K562 (cell line): ENCODE data around the gene TNNT1. TPM values are rescaled to one million over a fixed set of nuclear protein-coding genes. Genes with fewer than 3 reads are reported as not detected.

ENCODE experiments used
- ADNP ChIP-seq: fragments of 200-800 bp; sonication (Bioruptor generic); IDR thresholded peaks from 2 replicates; pipeline ENCODE4 v1.6.1; 2016; ENCODE audit warnings: missing genetic modification characterization, missing compliant biosample characterization
- CBFA2T3 ChIP-seq: fragments of 450-650 bp; IDR thresholded peaks from 2 replicates; pipeline ENCODE4 v1.6.1; 2017
- ETV6 ChIP-seq, 3 experiments: fragments of 150-350 bp in 1 of 3; sonication (generic) in 1 of 3; formaldehyde crosslinking in 1 of 3; IDR thresholded peaks; 2 replicates each; pipeline versions ENCODE4 v1.6.1 to v1.8.0; 2014 to 2022; ENCODE audit warnings: borderline replicate concordance in 2 of 3, low read depth in 2 of 3, antibody characterized with exemption in 1 of 3, low read length in 1 of 3, mild to moderate bottlenecking in 1 of 3, missing genetic modification reagents in 1 of 3
- KDM5B ChIP-seq: fragments of 200-600 bp; sonication (generic); IDR thresholded peaks from 2 replicates; pipeline ENCODE4 v1.6.1; 2012; ENCODE audit warnings: low read depth, mild to moderate bottlenecking, moderate library complexity, low read length, control low read depth, inconsistent platforms; ENCODE audit not compliant: insufficient replicate concordance
- KLF13 ChIP-seq: fragments of 450-650 bp; IDR thresholded peaks from 2 replicates; pipeline ENCODE4 v1.6.1; 2016; ENCODE audit warnings: missing genetic modification characterization, low read depth, mild to moderate bottlenecking, missing compliant biosample characterization, moderate library complexity, borderline replicate concordance
- MXI1 ChIP-seq: IDR thresholded peaks from 2 replicates; pipeline ENCODE4 v1.6.1; 2011; ENCODE audit warnings: low read depth, mild to moderate bottlenecking, improper control_type of control experiment, low read length
- NELFE ChIP-seq: IDR thresholded peaks from 2 replicates; pipeline ENCODE4 v1.6.1; 2011; ENCODE audit warnings: mild to moderate bottlenecking; ENCODE audit not compliant: insufficient read depth, insufficient read length
- PHF20 ChIP-seq: fragments of 450-650 bp; IDR thresholded peaks from 2 replicates; pipeline ENCODE4 v1.6.1; 2018; ENCODE audit not compliant: partially characterized antibody
- POLR2AphosphoS2 ChIP-seq: IDR thresholded peaks from 2 replicates; pipeline ENCODE4 v1.6.1; 2012; ENCODE audit warnings: low read length, improper control_type of control experiment
- PRPF4 ChIP-seq: fragments of 200-400 bp; formaldehyde crosslinking; IDR thresholded peaks from one replicate; pipeline ENCODE4 v1.6.1; 2017; ENCODE audit warnings: low read length, low read depth, mild to moderate bottlenecking; ENCODE audit not compliant: insufficient read depth, poor library complexity, severe bottlenecking
- SMARCA5 ChIP-seq: fragments of 450-650 bp; IDR thresholded peaks from 2 replicates; pipeline ENCODE4 v1.6.1; 2016
- SMC3 ChIP-seq: conservative IDR thresholded peaks from 2 replicates; pipeline ENCODE4 v1.6.1; 2011; ENCODE audit warnings: low read depth, low read length, improper control_type of control experiment; ENCODE audit not compliant: insufficient read depth
- STAT5A ChIP-seq: IDR thresholded peaks from 2 replicates; pipeline ENCODE4 v1.6.1; 2012; ENCODE audit warnings: low read length, inconsistent platforms, borderline replicate concordance
- STAT5B ChIP-seq: fragments of 250-450 bp; sonication (Bioruptor Pico); IDR thresholded peaks from 2 replicates; pipeline ENCODE4 v1.8.0; 2021; ENCODE audit warnings: mild to moderate bottlenecking, inconsistent platforms
- TEAD4 ChIP-seq, 2 experiments: sonication (generic) in 1 of 2; formaldehyde crosslinking in 1 of 2; IDR thresholded peaks; 2 replicates each; pipeline versions ENCODE4 v1.6.1 to v1.8.0; 2012 to 2022; ENCODE audit warnings: borderline replicate concordance in 1 of 2, inconsistent platforms in 1 of 2, low read length in 1 of 2, mild to moderate bottlenecking in 1 of 2, missing genetic modification reagents in 1 of 2
- TRIM24 ChIP-seq, 2 experiments: fragments of 450-650 bp; IDR thresholded peaks; 2 replicates each; pipeline ENCODE4 v1.6.1; 2016
- ZBTB1 ChIP-seq: sonication (generic); formaldehyde crosslinking; IDR thresholded peaks from 2 replicates; pipeline ENCODE4 v1.8.1; 2023; ENCODE audit warnings: missing genetic modification reagents, low read depth, mild to moderate bottlenecking, borderline replicate concordance
- ZNF217 ChIP-seq: sonication (generic); formaldehyde crosslinking; IDR thresholded peaks from 2 replicates; pipeline ENCODE4 v1.8.0; 2022; ENCODE audit warnings: mild to moderate bottlenecking, missing genetic modification reagents
- ZNF583 ChIP-seq: fragments of 250-450 bp; sonication (Bioruptor Pico); IDR thresholded peaks from 2 replicates; pipeline ENCODE4 v1.4.0; 2020
- ZSCAN29 ChIP-seq: fragments of 450-650 bp; IDR thresholded peaks from 2 replicates; pipeline ENCODE4 v1.6.1; 2017
- polyA plus RNA-seq, 8 experiments: library from polyadenylated mRNA; depleted of rRNA in 4 of 8; stranded (reverse) in 5 of 8; unstranded in 3 of 8; fragments of >200 nt; fragmentation: Nextera tagmentation in 2 of 8; fragmentation: Illumina TruSeq in 1 of 8; extraction: Ambion mirVana in 2 of 8; extraction: Trizol in 1 of 8; gene quantifications; 2 replicates each; pipeline versions ENCODE4 v1.2.1 to v1.2.3, GENCODE V29; 2011 to 2014; ENCODE audit warnings: inconsistent platforms in 1 of 8, missing spikeins in 1 of 8
- total RNA-seq, 7 experiments: library from RNA; depleted of rRNA in 6 of 7; stranded (reverse); fragments of >200 nt in 6 of 7; fragmentation: Illumina TruSeq in 2 of 7; extraction: Trizol in 2 of 7; gene quantifications; 2 replicates each; pipeline versions ENCODE4 v1.2.1 to v1.2.3, GENCODE V29; 2011 to 2021; ENCODE audit warnings: low replicate concordance in 1 of 7
- TF ChIP-seq, protein P1 (sequence below): sonication (generic); IDR thresholded peaks from 2 replicates; pipeline ENCODE4 v1.6.1; 2016
- TF ChIP-seq, protein P2 (sequence below): fragments of 250-450 bp; sonication (Bioruptor Pico); IDR thresholded peaks from 2 replicates; pipeline ENCODE4 v1.4.0; 2020; ENCODE audit warnings: mild to moderate bottlenecking, moderate library complexity, borderline replicate concordance
- TF ChIP-seq, protein P3 (sequence below): fragments of 450-650 bp; formaldehyde crosslinking; IDR thresholded peaks from 2 replicates; pipeline ENCODE4 v1.4.0; 2020; ENCODE audit warnings: mild to moderate bottlenecking, moderate library complexity

Gene TNNT1
- total and polyA plus RNA-seq, 9 of the 15 experiments (the other 6 are each of a cell fraction or from before 2014, with no cell fraction given): 31.8 to 390 (median 227) TPM

GRCh38 chr19:55179606-55180484 is 30.8 kb upstream of the TNNT1 start, which contains the start of gene SYT5 (continued):
- no peak for TF ChIP-seq ZBTB1 (CRISPR knock-in tag)
- TF ChIP-seq PHF20: no peak
- no peak for TF ChIP-seq ZNF583
- peak; percentile 90; the same call in 1 of the 2 replicates for TF ChIP-seq POLR2AphosphoS2
- no peak for TF ChIP-seq ETV6 (IDR thresholded peaks at IDR 0.05; ENCODE audit: borderline replicate concordance in 1 of 2, low read depth in 2 of 2, low read length in 1 of 2)
- TF ChIP-seq ETV6 (CRISPR knock-in tag; IDR thresholded peaks at IDR 0.05; ENCODE audit: borderline replicate concordance): peak; percentile 90; the same call in 1 of the 2 replicates
- TF ChIP-seq STAT5A: no peak
- no peak for TF ChIP-seq SMC3
- TF ChIP-seq, protein P1, sequence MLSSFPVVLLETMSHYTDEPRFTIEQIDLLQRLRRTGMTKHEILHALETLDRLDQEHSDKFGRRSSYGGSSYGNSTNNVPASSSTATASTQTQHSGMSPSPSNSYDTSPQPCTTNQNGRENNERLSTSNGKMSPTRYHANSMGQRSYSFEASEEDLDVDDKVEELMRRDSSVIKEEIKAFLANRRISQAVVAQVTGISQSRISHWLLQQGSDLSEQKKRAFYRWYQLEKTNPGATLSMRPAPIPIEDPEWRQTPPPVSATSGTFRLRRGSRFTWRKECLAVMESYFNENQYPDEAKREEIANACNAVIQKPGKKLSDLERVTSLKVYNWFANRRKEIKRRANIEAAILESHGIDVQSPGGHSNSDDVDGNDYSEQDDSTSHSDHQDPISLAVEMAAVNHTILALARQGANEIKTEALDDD: no peak
- peak; percentile 67; the same call in 1 of the 2 replicates for TF ChIP-seq KLF13
- TF ChIP-seq STAT5B: no peak
- TF ChIP-seq, protein P2, sequence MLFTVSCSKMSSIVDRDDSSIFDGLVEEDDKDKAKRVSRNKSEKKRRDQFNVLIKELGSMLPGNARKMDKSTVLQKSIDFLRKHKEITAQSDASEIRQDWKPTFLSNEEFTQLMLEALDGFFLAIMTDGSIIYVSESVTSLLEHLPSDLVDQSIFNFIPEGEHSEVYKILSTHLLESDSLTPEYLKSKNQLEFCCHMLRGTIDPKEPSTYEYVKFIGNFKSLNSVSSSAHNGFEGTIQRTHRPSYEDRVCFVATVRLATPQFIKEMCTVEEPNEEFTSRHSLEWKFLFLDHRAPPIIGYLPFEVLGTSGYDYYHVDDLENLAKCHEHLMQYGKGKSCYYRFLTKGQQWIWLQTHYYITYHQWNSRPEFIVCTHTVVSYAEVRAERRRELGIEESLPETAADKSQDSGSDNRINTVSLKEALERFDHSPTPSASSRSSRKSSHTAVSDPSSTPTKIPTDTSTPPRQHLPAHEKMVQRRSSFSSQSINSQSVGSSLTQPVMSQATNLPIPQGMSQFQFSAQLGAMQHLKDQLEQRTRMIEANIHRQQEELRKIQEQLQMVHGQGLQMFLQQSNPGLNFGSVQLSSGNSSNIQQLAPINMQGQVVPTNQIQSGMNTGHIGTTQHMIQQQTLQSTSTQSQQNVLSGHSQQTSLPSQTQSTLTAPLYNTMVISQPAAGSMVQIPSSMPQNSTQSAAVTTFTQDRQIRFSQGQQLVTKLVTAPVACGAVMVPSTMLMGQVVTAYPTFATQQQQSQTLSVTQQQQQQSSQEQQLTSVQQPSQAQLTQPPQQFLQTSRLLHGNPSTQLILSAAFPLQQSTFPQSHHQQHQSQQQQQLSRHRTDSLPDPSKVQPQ (CRISPR knock-in tag): no peak
- no peak for TF ChIP-seq ZSCAN29
- TF ChIP-seq ZNF217: 0 out of 2 replicates have a peak, but pooled peaks have one; percentile 78
- TF ChIP-seq TRIM24 (IDR thresholded peaks at IDR 0.05): no peak
- no peak for TF ChIP-seq ADNP (tag)
- TF ChIP-seq MXI1: peak; percentile 98
- no peak for TF ChIP-seq TEAD4 (IDR thresholded peaks at IDR 0.05; ENCODE audit: low read length)
- TF ChIP-seq TEAD4 (CRISPR knock-in tag; IDR thresholded peaks at IDR 0.05; ENCODE audit: borderline replicate concordance): 0 out of 2 replicates have a peak, but pooled peaks have one; percentile 12
- no peak for TF ChIP-seq KDM5B
- TF ChIP-seq, protein P3, sequence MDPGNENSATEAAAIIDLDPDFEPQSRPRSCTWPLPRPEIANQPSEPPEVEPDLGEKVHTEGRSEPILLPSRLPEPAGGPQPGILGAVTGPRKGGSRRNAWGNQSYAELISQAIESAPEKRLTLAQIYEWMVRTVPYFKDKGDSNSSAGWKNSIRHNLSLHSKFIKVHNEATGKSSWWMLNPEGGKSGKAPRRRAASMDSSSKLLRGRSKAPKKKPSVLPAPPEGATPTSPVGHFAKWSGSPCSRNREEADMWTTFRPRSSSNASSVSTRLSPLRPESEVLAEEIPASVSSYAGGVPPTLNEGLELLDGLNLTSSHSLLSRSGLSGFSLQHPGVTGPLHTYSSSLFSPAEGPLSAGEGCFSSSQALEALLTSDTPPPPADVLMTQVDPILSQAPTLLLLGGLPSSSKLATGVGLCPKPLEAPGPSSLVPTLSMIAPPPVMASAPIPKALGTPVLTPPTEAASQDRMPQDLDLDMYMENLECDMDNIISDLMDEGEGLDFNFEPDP (CRISPR knock-in tag): no peak
- TF ChIP-seq SMARCA5: no peak
- no peak for TF ChIP-seq NELFE
- TF ChIP-seq PRPF4: no peak
- TF ChIP-seq CBFA2T3: no peak
